ENCODE results near the gene ANKRD40CL. TPM values are rescaled to one million over a fixed set of nuclear protein-coding genes. Genes with fewer than 3 reads are reported as not detected.

The ANKRD40CL gene
- total RNA-seq, 1 donor from 2014 or later: not detected

DNA sequence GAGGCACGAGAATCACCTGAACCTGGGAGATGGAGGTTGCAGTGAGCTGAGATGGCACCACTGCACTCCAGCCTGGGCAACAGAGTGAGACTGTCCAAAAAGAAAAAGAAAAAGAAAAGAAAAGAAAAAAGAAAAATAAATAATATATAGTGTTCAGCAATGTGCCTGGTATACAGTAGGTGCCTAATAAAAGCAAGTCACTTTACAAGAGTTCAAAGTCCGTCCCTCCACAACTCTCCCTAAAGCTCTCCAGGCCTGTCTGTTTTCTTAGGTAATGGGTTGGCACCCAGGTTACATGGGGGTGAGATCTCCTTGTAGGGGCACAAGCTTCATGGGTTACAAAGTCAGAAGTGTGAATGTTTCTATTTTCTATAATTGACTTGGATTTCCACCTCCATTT is 16.6 kb upstream of the ANKRD40CL start:
- no peak for DNase-seq
- Mint-ChIP-seq H3K27ac (ENCODE audit: unreplicated experiment) (no peak overlapping the region), H3K36me3 (ENCODE audit: unreplicated experiment) (no peaks in the 10 kb centered on the region), H3K4me3 (ENCODE audit: unreplicated experiment) (no peak overlapping the region), H3K4me1 (ENCODE audit: low read depth, unreplicated experiment) (peaks cover 8% of the 10 kb centered on the region), H3K9me3 (ENCODE audit: unreplicated experiment) (peaks cover 2% of the 10 kb centered on the region), H3K27me3 (ENCODE audit: unreplicated experiment) (peaks cover 4% of the 10 kb centered on the region)
- TF ChIP-seq, protein P1, sequence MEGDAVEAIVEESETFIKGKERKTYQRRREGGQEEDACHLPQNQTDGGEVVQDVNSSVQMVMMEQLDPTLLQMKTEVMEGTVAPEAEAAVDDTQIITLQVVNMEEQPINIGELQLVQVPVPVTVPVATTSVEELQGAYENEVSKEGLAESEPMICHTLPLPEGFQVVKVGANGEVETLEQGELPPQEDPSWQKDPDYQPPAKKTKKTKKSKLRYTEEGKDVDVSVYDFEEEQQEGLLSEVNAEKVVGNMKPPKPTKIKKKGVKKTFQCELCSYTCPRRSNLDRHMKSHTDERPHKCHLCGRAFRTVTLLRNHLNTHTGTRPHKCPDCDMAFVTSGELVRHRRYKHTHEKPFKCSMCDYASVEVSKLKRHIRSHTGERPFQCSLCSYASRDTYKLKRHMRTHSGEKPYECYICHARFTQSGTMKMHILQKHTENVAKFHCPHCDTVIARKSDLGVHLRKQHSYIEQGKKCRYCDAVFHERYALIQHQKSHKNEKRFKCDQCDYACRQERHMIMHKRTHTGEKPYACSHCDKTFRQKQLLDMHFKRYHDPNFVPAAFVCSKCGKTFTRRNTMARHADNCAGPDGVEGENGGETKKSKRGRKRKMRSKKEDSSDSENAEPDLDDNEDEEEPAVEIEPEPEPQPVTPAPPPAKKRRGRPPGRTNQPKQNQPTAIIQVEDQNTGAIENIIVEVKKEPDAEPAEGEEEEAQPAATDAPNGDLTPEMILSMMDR (IDR thresholded peaks at IDR 0.05; ENCODE audit: partially characterized antibody, unreplicated experiment): no peak

- H3K27me3 Mint-ChIP-seq (ENCODE audit: unreplicated experiment): peaks cover 4% of the 10 kb centered on the region
Measured at GRCh38 chr17:50783193-50783660, 15.9 kb upstream of the ANKRD40CL start.

GRCh38 chr17:50781167-50781566 is 13.8 kb upstream of the ANKRD40CL start:
- H3K36me3 Mint-ChIP-seq (ENCODE audit: unreplicated experiment): no peaks in the 10 kb centered on the region
- TF ChIP-seq, protein P1 (IDR thresholded peaks at IDR 0.05; ENCODE audit: partially characterized antibody, unreplicated experiment): no peak
- no peaks in the 10 kb centered on the region for H3K4me1 Mint-ChIP-seq (ENCODE audit: low read depth, unreplicated experiment)
- DNase-seq: no peak
- H3K9me3 Mint-ChIP-seq (ENCODE audit: unreplicated experiment): no peaks in the 10 kb centered on the region
- H3K27me3 Mint-ChIP-seq (ENCODE audit: unreplicated experiment): peaks cover 2% of the 10 kb centered on the region
- H3K27ac Mint-ChIP-seq (ENCODE audit: unreplicated experiment): no peak overlapping the region
- H3K4me3 Mint-ChIP-seq (ENCODE audit: unreplicated experiment): no peak overlapping the region

More at GRCh38 chr17:50783193-50783660, 15.9 kb upstream of the ANKRD40CL start:
- Mint-ChIP-seq H3K4me3 (ENCODE audit: unreplicated experiment) (no peak overlapping the region), H3K4me1 (ENCODE audit: low read depth, unreplicated experiment) (peaks cover 8% of the 10 kb centered on the region), H3K27ac (ENCODE audit: unreplicated experiment) (no peak overlapping the region), H3K36me3 (ENCODE audit: unreplicated experiment) (no peaks in the 10 kb centered on the region), H3K9me3 (ENCODE audit: unreplicated experiment) (peaks cover 2% of the 10 kb centered on the region)
- TF ChIP-seq, protein P1 (IDR thresholded peaks at IDR 0.05; ENCODE audit: partially characterized antibody, unreplicated experiment): peak; percentile 96
- DNase-seq: peak; percentile 93

- Mint-ChIP-seq H3K4me3 (ENCODE audit: unreplicated experiment) (no peak overlapping the region), H3K27ac (ENCODE audit: unreplicated experiment) (no peak overlapping the region), H3K4me1 (ENCODE audit: low read depth, unreplicated experiment) (no peaks in the 10 kb centered on the region), H3K36me3 (ENCODE audit: unreplicated experiment) (no peaks in the 10 kb centered on the region), H3K9me3 (ENCODE audit: unreplicated experiment) (no peaks in the 10 kb centered on the region), H3K27me3 (ENCODE audit: unreplicated experiment) (peaks cover 2% of the 10 kb centered on the region)
- DNase-seq: no peak
- TF ChIP-seq, protein P1 (IDR thresholded peaks at IDR 0.05; ENCODE audit: partially characterized antibody, unreplicated experiment): no peak
Measured at GRCh38 chr17:50779747-50780353, 12.5 kb upstream of the ANKRD40CL start.

DNA sequence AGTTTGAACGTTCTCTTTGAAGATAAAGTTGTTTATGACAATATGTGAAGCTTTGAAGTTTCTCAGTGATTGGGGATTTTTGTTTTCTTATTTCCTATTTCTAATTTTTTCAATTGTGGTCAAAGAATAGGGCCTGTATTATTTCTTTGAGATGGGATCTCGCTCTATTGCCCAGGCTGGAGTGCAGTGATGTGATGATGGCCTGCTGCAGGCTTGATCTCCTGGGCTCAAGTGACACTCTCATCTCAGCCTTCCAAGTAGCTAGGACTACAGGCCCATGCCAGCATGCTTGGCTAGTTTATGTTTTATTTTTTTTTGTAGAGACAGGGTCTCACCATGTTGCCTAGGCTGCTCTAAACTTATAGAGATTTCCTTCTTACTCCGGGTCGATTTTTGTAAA is 11.7 kb upstream of the ANKRD40CL start:
- Mint-ChIP-seq H3K27ac (ENCODE audit: unreplicated experiment) (no peak overlapping the region), H3K27me3 (ENCODE audit: unreplicated experiment) (peaks cover 2% of the 10 kb centered on the region), H3K9me3 (ENCODE audit: unreplicated experiment) (no peaks in the 10 kb centered on the region), H3K4me1 (ENCODE audit: low read depth, unreplicated experiment) (no peaks in the 10 kb centered on the region), H3K4me3 (ENCODE audit: unreplicated experiment) (no peak overlapping the region), H3K36me3 (ENCODE audit: unreplicated experiment) (no peaks in the 10 kb centered on the region)
- DNase-seq: no peak
- TF ChIP-seq, protein P1 (IDR thresholded peaks at IDR 0.05; ENCODE audit: partially characterized antibody, unreplicated experiment): no peak

All from glutamatergic neuron (in vitro differentiated cells).